MM.1S (cell line): ENCODE data around the gene COX20.

ENCODE experiments used
- DNase-seq: peaks from one replicate; pipeline ENCODE4 v3.0.0-alpha.2; 2015
- H2AFZ ChIP-seq: fragments of 300-600 bp; sonication (generic); 2 replicates; pipeline ENCODE4 v1.6.0; 2016; ENCODE audit warnings: antibody characterized with exemption, low read length
- H3F3A ChIP-seq: fragments of 300-600 bp; sonication (generic); 2 replicates; pipeline ENCODE4 v1.6.1; 2016; ENCODE audit warnings: mild to moderate bottlenecking, antibody characterized with exemption, low read length, moderate library complexity, mixed read lengths; ENCODE audit not compliant: insufficient read depth
- H3K27ac ChIP-seq: fragments of 300-600 bp; sonication (generic); 2 replicates; pipeline ENCODE4 v1.5.1; 2016; ENCODE audit warnings: mild to moderate bottlenecking, low read length
- H3K27me3 ChIP-seq: fragments of 300-600 bp; sonication (generic); replicated peaks from 2 replicates; pipeline ENCODE4 v1.6.0; 2016; ENCODE audit warnings: low read length; ENCODE audit not compliant: insufficient read depth
- H3K36me3 ChIP-seq: fragments of 300-600 bp; sonication (generic); replicated peaks from 2 replicates; pipeline ENCODE4 v1.6.1; 2016; ENCODE audit warnings: mild to moderate bottlenecking, low read length, mixed read lengths; ENCODE audit not compliant: insufficient read depth
- H3K4me1 ChIP-seq: fragments of 300-600 bp; sonication (generic); 2 replicates; pipeline ENCODE4 v1.6.1; 2016; ENCODE audit warnings: low read length, mixed read lengths
- H3K4me2 ChIP-seq: fragments of 300-600 bp; sonication (generic); 2 replicates; pipeline ENCODE4 v1.6.0; 2016; ENCODE audit warnings: low read depth, low read length
- H3K4me3 ChIP-seq: fragments of 300-600 bp; sonication (generic); 2 replicates; pipeline ENCODE4 v1.5.1; 2016; ENCODE audit warnings: low read length, mixed read lengths
- H3K79me2 ChIP-seq: fragments of 300-600 bp; sonication (generic); 2 replicates; pipeline ENCODE4 v1.6.1; 2016; ENCODE audit warnings: mixed run types, low read length, mixed read lengths
- H3K9ac ChIP-seq: fragments of 300-600 bp; sonication (generic); 2 replicates; pipeline ENCODE4 v1.6.1; 2016; ENCODE audit warnings: low read length, mixed read lengths
- H3K9me2 ChIP-seq: fragments of 300-600 bp; sonication (generic); replicated peaks from 2 replicates; pipeline ENCODE4 v1.6.1; 2016; ENCODE audit warnings: mild to moderate bottlenecking, low read length, mixed read lengths; ENCODE audit not compliant: insufficient read depth
- H3K9me3 ChIP-seq: fragments of 300-600 bp; sonication (generic); replicated peaks from 2 replicates; pipeline ENCODE4 v1.6.1; 2016; ENCODE audit warnings: mild to moderate bottlenecking, low read length, mixed read lengths; ENCODE audit not compliant: insufficient read depth
- H4K20me1 ChIP-seq: fragments of 300-600 bp; sonication (generic); 2 replicates; pipeline ENCODE4 v1.6.1; 2016; ENCODE audit warnings: mild to moderate bottlenecking, low read length, moderate library complexity, mixed read lengths; ENCODE audit not compliant: insufficient read depth
- EZH2 ChIP-seq: fragments of 300-600 bp; sonication (generic); optimal IDR thresholded peaks from 2 replicates; pipeline ENCODE3; 2017; ENCODE audit warnings: low read depth, mild to moderate bottlenecking, antibody characterized with exemption, low read length, mixed read lengths
- EZH2phosphoT487 ChIP-seq: fragments of 300-600 bp; sonication (generic); IDR thresholded peaks from 2 replicates; pipeline ENCODE4 v1.6.1; 2018; ENCODE audit warnings: antibody characterized with exemption, low read length
- TF ChIP-seq, protein P1 (sequence below): fragments of 300-600 bp; sonication (generic); IDR thresholded peaks from 2 replicates; pipeline ENCODE4 v1.5.1; 2016; ENCODE audit warnings: antibody characterized with exemption, low read length, mixed read lengths

COX20 gene

GRCh38 chr1:244846653-244847052 lies 11.2 kb downstream of the COX20 start:
- Histone ChIP-seq H3F3A (peaks cover 85% of the 10 kb centered on the region), H3K9me3 (no peaks in the 10 kb centered on the region), H3K79me2 (peaks cover 98% of the 10 kb centered on the region), H3K27ac (no peak overlapping the region), H4K20me1 (peaks cover 10% of the 10 kb centered on the region), H3K9ac (no peak overlapping the region), H3K4me2 (no peak overlapping the region), H3K27me3 (no peaks in the 10 kb centered on the region), H3K9me2 (no peaks in the 10 kb centered on the region), H2AFZ (no peak overlapping the region), H3K4me3 (no peak overlapping the region), H3K4me1 (peaks cover 4% of the 10 kb centered on the region; the same call in 1 of the 2 replicates), H3K36me3 (peaks cover 50% of the 10 kb centered on the region)
- TF ChIP-seq, protein P1, sequence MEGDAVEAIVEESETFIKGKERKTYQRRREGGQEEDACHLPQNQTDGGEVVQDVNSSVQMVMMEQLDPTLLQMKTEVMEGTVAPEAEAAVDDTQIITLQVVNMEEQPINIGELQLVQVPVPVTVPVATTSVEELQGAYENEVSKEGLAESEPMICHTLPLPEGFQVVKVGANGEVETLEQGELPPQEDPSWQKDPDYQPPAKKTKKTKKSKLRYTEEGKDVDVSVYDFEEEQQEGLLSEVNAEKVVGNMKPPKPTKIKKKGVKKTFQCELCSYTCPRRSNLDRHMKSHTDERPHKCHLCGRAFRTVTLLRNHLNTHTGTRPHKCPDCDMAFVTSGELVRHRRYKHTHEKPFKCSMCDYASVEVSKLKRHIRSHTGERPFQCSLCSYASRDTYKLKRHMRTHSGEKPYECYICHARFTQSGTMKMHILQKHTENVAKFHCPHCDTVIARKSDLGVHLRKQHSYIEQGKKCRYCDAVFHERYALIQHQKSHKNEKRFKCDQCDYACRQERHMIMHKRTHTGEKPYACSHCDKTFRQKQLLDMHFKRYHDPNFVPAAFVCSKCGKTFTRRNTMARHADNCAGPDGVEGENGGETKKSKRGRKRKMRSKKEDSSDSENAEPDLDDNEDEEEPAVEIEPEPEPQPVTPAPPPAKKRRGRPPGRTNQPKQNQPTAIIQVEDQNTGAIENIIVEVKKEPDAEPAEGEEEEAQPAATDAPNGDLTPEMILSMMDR: no peak
- no peak for TF ChIP-seq EZH2phosphoT487
- no peak for TF ChIP-seq EZH2
- DNase-seq: no peak

DNA sequence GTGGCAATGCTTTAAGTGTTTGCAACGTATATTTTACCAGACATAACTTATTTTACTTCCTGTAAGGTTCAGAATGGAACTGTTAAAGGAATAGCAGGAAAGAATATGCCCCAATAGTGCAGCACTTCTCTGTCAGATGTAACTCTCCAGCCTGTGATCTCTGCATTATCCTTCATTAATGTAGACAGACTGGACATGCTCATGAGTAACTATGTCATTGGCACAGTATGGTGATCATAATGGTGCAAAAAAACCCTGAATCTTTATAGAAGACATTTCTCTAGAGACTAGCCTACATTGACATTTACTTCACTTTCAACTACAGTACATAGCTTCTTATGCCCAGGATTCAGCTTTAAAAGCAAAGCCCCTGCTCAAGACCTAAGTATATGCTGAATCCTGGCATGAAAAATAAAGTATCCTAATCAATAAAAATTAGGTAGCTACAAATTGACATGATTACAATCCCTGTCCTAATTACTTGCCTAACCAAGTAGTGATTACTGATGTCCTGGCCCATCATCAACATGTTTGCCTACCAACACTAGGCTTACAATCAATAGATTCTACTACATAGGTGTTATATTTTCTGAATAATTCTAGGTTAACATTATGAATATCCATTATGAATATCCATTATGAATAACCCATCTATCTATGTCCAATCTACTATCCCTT lies 13.9 kb downstream of the COX20 start:
- Histone ChIP-seq H3F3A (peaks cover 78% of the 10 kb centered on the region), H3K9me2 (no peaks in the 10 kb centered on the region), H3K27ac (no peak overlapping the region), H3K36me3 (peaks cover 44% of the 10 kb centered on the region), H3K9me3 (no peaks in the 10 kb centered on the region), H3K4me1 (no peaks in the 10 kb centered on the region), H3K79me2 (peaks cover 98% of the 10 kb centered on the region), H3K4me3 (no peak overlapping the region), H4K20me1 (peaks cover 29% of the 10 kb centered on the region), H3K9ac (no peak overlapping the region), H3K4me2 (no peak overlapping the region), H2AFZ (no peak overlapping the region), H3K27me3 (no peaks in the 10 kb centered on the region)
- no peak for DNase-seq
- TF ChIP-seq EZH2: no peak
- no peak for TF ChIP-seq EZH2phosphoT487
- TF ChIP-seq, protein P1: no peak

GRCh38 chr1:244850099-244850852 lies 14.8 kb downstream of the COX20 start:
- H3K4me1 ChIP-seq: no peaks in the 10 kb centered on the region
- H3K9ac ChIP-seq: no peak overlapping the region
- no peaks in the 10 kb centered on the region for H3K9me3 ChIP-seq
- no peaks in the 10 kb centered on the region for H3K27me3 ChIP-seq
- peaks cover 35% of the 10 kb centered on the region for H4K20me1 ChIP-seq
- no peak overlapping the region for H3K4me3 ChIP-seq
- H3F3A ChIP-seq: peaks cover 74% of the 10 kb centered on the region
- peaks cover 41% of the 10 kb centered on the region for H3K36me3 ChIP-seq
- TF ChIP-seq EZH2 (no peak), EZH2phosphoT487 (no peak)
- TF ChIP-seq, protein P1: no peak
- H3K4me2 ChIP-seq: no peak overlapping the region
- H3K9me2 ChIP-seq: no peaks in the 10 kb centered on the region
- H2AFZ ChIP-seq: no peak overlapping the region
- no peak for DNase-seq
- peaks cover 97% of the 10 kb centered on the region for H3K79me2 ChIP-seq
- no peak overlapping the region for H3K27ac ChIP-seq
